ENCODE results near the gene PDE7B. TPM values are rescaled to one million over a fixed set of nuclear protein-coding genes. Genes with fewer than 3 reads are reported as not detected.
"Not testable (repeated sequence)": the region's sequence is repeated elsewhere in the genome, so short reads cannot be mapped to it uniquely, and the experiment has no call there.

The PDE7B gene
- polyA plus RNA-seq, 3 donors, result 5.5 to 10.5 (median 8.5) TPM

DNA sequence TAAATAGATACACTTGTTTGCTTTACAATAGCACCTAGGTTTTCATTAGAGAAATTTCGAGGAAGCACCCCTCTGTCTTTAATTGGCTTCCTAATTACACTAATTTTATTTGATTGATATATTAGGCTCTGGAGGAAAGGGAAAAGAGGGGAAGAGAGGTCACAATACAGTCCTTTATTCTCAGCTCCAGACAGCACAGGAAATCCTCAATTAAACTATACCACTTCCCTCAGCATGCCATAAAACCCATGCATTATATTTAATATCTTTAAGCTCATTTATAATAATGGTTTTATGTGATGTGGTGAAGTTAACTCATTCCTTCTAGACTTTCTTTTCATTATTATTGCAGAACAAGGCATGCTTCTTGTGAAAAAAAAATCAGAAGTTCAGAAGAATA is 17.7 kb upstream of the PDE7B start:
- no peak for DNase-seq (ENCODE audit: extremely low read depth in 1 of 11, low read depth in 9 of 11, low spot score in 4 of 11)

- no peak for DNase-seq (ENCODE audit: extremely low read depth in 1 of 11, low read depth in 9 of 11, low spot score in 4 of 11)
Observed at GRCh38 chr6:135837735-135838449, 13.6 kb upstream of the PDE7B start.

GRCh38 chr6:135839121-135839520 is 12.4 kb upstream of the PDE7B start:
- no peak for DNase-seq (ENCODE audit: extremely low read depth in 1 of 11, low read depth in 9 of 11, low spot score in 4 of 11)

DNA sequence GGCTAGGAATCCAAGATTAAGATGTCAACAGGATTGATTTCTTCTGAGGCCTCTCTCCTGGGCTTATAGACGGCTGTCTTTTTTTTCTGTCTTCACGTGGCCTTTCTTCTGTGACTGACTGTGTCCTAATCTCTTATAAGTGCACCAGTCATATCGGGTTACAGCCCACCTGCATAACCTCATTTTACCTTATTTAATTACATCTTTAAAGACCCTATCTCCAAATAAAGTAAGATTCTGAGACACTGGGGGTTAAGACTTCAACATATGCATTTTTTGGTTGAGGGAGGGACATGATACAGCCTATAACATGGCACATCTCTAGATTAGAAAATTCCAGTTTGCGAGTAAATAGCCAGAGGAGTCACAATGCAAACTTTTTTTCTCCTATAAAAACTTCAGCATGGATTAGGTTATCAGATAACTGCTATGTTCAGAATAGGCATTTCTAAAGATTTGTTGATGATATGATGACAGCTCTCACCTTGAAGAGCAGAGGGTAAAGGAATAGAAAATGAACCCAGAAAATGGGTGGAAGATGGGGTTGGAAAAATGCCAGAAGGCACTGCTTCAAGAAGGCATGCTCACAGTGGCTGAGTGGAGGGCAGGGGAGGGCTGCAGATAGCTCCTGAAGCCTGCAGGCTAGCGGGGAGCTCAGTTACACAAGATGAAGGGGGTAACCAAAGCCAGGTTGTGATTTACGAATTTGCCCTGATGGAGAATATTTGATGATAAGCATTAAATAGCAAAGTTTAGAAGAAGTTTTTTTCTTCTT is 8.7 kb upstream of the PDE7B start:
- DNase-seq (ENCODE audit: extremely low read depth in 1 of 11, low read depth in 9 of 11, low spot score in 4 of 11), result no peak

DNA sequence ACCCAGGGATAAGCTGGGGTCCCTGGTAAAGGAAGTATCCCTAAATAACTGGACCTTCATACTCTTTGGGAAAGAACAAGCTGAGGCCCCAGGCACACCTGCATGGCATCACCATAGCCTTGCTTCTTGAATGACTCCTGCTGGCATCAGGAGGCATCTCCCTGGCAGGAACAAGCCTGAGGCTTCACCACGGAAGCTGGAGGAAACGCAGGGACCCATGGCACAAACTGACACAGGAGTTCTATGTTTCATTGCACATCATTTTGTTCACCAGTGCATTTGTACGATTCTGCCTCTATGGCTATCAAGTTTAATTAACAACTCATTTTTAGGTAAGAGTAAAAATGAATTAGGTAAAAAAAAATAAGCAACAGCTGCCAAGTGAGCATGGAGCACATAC is 619 bp upstream of the PDE7B start:
- no peak for DNase-seq (ENCODE audit: extremely low read depth in 1 of 11, low read depth in 9 of 11, low spot score in 4 of 11)

- DNase-seq (ENCODE audit: extremely low read depth in 1 of 11, low read depth in 9 of 11, low spot score in 4 of 11), result no peak
Observed at GRCh38 chr6:135852746-135853145, 1.2 kb downstream of the PDE7B start.

- no peak for DNase-seq (ENCODE audit: extremely low read depth in 1 of 11, low read depth in 9 of 11, low spot score in 4 of 11)
Observed at GRCh38 chr6:135853227-135853626, 1.7 kb downstream of the PDE7B start.

- DNase-seq (ENCODE audit: extremely low read depth in 1 of 11, low read depth in 9 of 11, low spot score in 4 of 11), result no peak
Observed at GRCh38 chr6:135853986-135854385, 2.5 kb downstream of the PDE7B start.

DNA sequence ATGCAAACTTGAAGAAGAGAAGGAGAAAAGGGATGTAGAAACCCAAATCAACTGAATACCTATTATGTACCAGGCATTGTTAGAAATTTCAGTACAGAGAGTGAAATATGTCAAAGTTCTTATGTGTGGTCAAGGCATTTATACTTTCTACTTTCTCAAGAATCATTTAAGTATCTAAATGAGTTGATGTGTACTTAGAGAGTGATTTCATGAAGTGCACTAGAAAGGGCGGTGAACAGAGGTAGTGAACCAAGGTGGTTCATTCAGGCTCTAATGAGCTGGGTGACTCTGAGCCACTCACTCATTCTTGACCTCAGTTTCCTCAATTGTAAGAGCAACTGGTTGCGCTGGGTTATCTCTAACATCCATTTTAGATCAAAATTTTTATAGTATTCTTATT is 3.3 kb downstream of the PDE7B start:
- no peak for DNase-seq (ENCODE audit: extremely low read depth in 1 of 11, low read depth in 9 of 11, low spot score in 4 of 11)

- DNase-seq (ENCODE audit: extremely low read depth in 1 of 11, low read depth in 9 of 11, low spot score in 4 of 11), result no peak
Observed at GRCh38 chr6:135858931-135859330, 7.4 kb downstream of the PDE7B start.

DNA sequence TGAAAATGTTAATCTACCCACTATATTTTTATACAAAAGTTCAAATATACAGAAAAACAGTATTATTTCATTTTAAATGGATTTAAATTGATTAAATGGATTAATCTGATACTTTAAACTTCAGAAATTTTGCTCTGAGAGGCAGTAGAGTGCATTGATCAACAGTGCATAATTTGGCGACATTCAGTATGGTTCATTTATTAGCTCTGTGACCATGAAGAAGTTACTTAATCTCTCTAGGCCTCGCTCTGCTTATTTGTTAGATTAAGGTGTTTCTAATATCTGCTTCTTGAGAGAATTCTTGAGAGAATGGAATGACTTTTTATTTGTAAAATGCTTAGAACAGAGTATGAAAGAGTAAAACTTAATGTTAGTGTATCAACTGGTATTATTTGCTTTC is 8.9 kb downstream of the PDE7B start:
- DNase-seq (ENCODE audit: extremely low read depth in 1 of 11, low read depth in 9 of 11, low spot score in 4 of 11), result no peak

GRCh38 chr6:135861189-135861588 is 9.7 kb downstream of the PDE7B start:
- no peak for DNase-seq (ENCODE audit: extremely low read depth in 1 of 11, low read depth in 9 of 11, low spot score in 4 of 11)

GRCh38 chr6:135864929-135865328 is 13.4 kb downstream of the PDE7B start:
- DNase-seq (ENCODE audit: extremely low read depth in 1 of 11, low read depth in 9 of 11, low spot score in 4 of 11), result not testable (repeated sequence)

DNA sequence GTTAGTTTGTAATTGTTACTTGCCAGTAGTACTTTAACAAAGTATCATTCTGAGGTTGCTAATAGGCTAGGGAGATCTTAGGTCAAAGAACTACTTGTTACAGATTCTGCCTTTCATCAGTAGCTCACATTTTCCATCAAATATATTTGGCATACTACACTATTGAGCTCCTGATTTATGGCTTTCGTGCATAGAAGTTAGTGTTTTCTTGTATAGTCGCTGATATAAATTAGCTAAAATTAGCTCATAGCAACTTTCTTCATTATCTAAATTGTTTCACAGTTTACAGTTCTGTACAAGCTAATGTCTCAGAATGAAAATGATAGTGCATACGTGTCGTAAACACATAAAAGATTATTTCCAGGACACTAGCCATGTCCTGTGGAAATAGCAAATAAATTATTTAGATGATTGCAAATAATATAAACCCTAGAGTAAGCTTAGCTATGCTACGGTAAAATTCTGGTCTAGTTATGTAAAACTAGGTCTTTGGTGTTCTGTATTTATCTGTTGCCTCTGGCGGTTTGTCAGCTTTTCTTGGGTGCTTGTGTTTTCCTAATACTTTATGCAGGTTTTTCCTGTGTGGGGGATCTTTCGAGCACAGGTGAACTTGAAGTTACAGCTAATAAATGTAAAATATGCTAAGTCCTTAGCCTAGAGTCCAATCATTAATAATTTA is 15.1 kb downstream of the PDE7B start:
- no peak for DNase-seq (ENCODE audit: extremely low read depth in 1 of 11, low read depth in 9 of 11, low spot score in 4 of 11)

DNA sequence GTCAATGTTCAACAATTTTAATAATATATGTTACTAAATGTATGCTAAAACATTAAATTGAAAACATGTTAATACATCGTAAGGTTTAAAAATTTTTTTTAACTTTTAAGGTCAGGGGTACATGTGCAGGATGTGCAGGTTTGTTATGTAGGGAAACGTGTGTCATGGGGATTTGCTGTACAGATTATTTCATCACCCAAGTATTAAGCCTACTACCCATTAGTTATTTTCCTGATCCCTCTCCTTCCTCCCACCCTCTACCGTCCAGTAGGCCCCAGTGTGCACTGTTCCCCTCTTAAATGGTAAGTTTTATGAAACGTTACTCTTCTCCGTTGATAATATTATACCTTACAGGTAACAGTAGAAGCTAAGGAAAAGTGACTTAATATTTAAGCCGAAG is 15.8 kb downstream of the PDE7B start:
- no peak for DNase-seq (ENCODE audit: extremely low read depth in 1 of 11, low read depth in 9 of 11, low spot score in 4 of 11)

DNA sequence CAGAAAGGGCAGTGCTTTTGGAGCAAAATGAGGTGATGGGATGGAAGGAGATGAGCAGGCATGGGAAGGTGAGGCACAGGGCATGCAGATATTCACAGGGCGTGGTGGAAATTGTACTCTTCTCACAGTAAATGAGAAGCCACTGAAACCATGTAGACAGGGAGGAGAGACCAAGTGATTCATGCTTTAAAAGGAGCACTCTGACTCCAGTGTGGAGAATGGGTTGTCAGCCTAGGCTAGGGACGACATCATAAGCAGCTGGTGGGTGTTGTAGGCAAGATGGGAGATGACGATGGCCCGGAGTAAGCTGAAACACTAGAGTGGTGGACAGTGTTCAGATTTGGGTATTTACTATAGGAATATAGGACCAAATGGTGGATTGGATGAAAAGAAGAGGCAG is 18.4 kb downstream of the PDE7B start:
- no peak for DNase-seq (ENCODE audit: extremely low read depth in 1 of 11, low read depth in 9 of 11, low spot score in 4 of 11)

- DNase-seq (ENCODE audit: extremely low read depth in 1 of 11, low read depth in 9 of 11, low spot score in 4 of 11), result no peak
Observed at GRCh38 chr6:135870722-135871121, 19.2 kb downstream of the PDE7B start.

- no peak for DNase-seq (ENCODE audit: extremely low read depth in 1 of 11, low read depth in 9 of 11, low spot score in 4 of 11)
Observed at GRCh38 chr6:135871296-135871695, 19.8 kb downstream of the PDE7B start.

- no peak for DNase-seq (ENCODE audit: extremely low read depth in 1 of 11, low read depth in 9 of 11, low spot score in 4 of 11)
Observed at GRCh38 chr6:135871878-135872277, 20.4 kb downstream of the PDE7B start.

- no peak for DNase-seq (ENCODE audit: extremely low read depth in 1 of 11, low read depth in 9 of 11, low spot score in 4 of 11)
Observed at GRCh38 chr6:135875446-135875845, 23.9 kb downstream of the PDE7B start.
